A549 treated with DMSO at 1 μM for 4 hours (cell line): Measurements from ENCODE around the gene POMZP3. TPM values are rescaled to one million over a fixed set of nuclear protein-coding genes. Genes with fewer than 3 reads are reported as not detected.

Experiments used
- total RNA-seq: library from RNA; stranded (reverse); fragments of 200-300 nt; extraction: Qiagen RNA extraction; gene quantifications from 5 replicates; pipeline ENCODE4 v1.2.3, GENCODE V29; 2022; ENCODE audit warnings: low read depth

POMZP3 gene
- 23.1 to 25.2 TPM (median 24.9 TPM) in 5 replicates for total RNA-seq

GRCh38 chr7:76626989-76627642, at the start of gene POMZP3:
Gene POMZP3 (minus strand): TSS chr7:76627279. CDS start chr7:76626064, 1,215 bp downstream.

Other genes with a start within 250 kb of the POMZP3 start
- gene SSC4D, start 217.6 kb downstream of the POMZP3 start, total RNA-seq = 0.96 to 1.4 TPM (median 1.2 TPM) in 5 replicates
- gene ZP3, start 202.3 kb downstream of the POMZP3 start, total RNA-seq = 17.1 to 22.9 TPM (median 17.7 TPM) in 5 replicates
- 39.4 to 49.9 TPM (median 41.1 TPM) in 5 replicates for gene DTX2, start 165.6 kb downstream of the POMZP3 start, total RNA-seq
- gene UPK3B, start 116.7 kb downstream of the POMZP3 start, total RNA-seq = 10.4 to 20.2 TPM (median 18.3 TPM) in 5 replicates
- gene SPDYE16, start 84.0 kb downstream of the POMZP3 start, total RNA-seq = 0.10 TPM in 1 of 5 replicates, not detected in the others